ENCODE data around the gene NANOS3. TPM values are rescaled to one million over a fixed set of nuclear protein-coding genes. Genes with fewer than 3 reads are reported as not detected.

NANOS3 gene
- total RNA-seq, 1 experiment from 2014 or later: 1.1 TPM

GRCh38 chr19:13884726-13885591, 8.0 kb downstream of the NANOS3 start:
- no peak for ATAC-seq
- Mint-ChIP-seq H3K4me3 (no peak overlapping the region), H3K36me3 (no peaks in the 10 kb centered on the region), H3K4me1 (peaks cover 26% of the 10 kb centered on the region), H3K27me3 (ENCODE audit: low read depth) (no peaks in the 10 kb centered on the region; the same call in 1 of the 2 replicates), H3K9me3 (no peaks in the 10 kb centered on the region), H3K27ac (no peak overlapping the region)
- POLR2A ChIA-PET: interaction anchor here (0.6 kb wide), 1 partner anchor 252 kb away, joined by 3 read pairs; no protein-coding TSS in a partner anchor
- no peak for TF ChIP-seq NFATC4 (CRISPR knock-in tag; IDR thresholded peaks at IDR 0.05)
- no peak for TF ChIP-seq ERG (CRISPR knock-in tag; IDR thresholded peaks at IDR 0.05)
- no peak for TF ChIP-seq NR2C2 (CRISPR knock-in tag; IDR thresholded peaks at IDR 0.05)
- no peak for TF ChIP-seq CREM (CRISPR knock-in tag; IDR thresholded peaks at IDR 0.05)
- TF ChIP-seq FOXP1 (CRISPR knock-in tag; IDR thresholded peaks at IDR 0.05; ENCODE audit: borderline replicate concordance): no peak
- no peak for TF ChIP-seq ZSCAN18 (CRISPR knock-in tag; IDR thresholded peaks at IDR 0.05)
- no peak for TF ChIP-seq ZBTB21 (CRISPR knock-in tag; IDR thresholded peaks at IDR 0.05; ENCODE audit: borderline replicate concordance)
- no peak for TF ChIP-seq ATF1 (CRISPR knock-in tag; IDR thresholded peaks at IDR 0.05)
- TF ChIP-seq GRHL2 (CRISPR knock-in tag; IDR thresholded peaks at IDR 0.05; ENCODE audit: insufficient replicate concordance, severe bottlenecking): no peak
- TF ChIP-seq MAX (CRISPR knock-in tag; IDR thresholded peaks at IDR 0.05): no peak
- no peak for TF ChIP-seq ZNF219 (CRISPR knock-in tag; IDR thresholded peaks at IDR 0.05; ENCODE audit: borderline replicate concordance)
- no peak for TF ChIP-seq NFE2L1 (CRISPR knock-in tag; IDR thresholded peaks at IDR 0.05)
- TF ChIP-seq FOXJ3 (CRISPR knock-in tag; IDR thresholded peaks at IDR 0.05; ENCODE audit: borderline replicate concordance): no peak
- no peak for TF ChIP-seq JUN (CRISPR knock-in tag; IDR thresholded peaks at IDR 0.05)
- TF ChIP-seq IRF1 (CRISPR knock-in tag; IDR thresholded peaks at IDR 0.05): no peak
- TF ChIP-seq ZNF512 (CRISPR knock-in tag; IDR thresholded peaks at IDR 0.05; ENCODE audit: borderline replicate concordance): no peak
- no peak for DNase-seq (ENCODE audit: low spot score)
- CTCF ChIA-PET: interaction anchor here (0.9 to 2.2 kb wide), 5 partner anchors 22 to 187 kb away, joined by 3 to 6 read pairs (median 4); partner anchors contain the start of genes IL27RA and MISP3

- H3K4me1 Mint-ChIP-seq: peaks cover 20% of the 10 kb centered on the region
- ATAC-seq (no peak), DNase-seq (ENCODE audit: low spot score) (no peak)
- H3K4me3 Mint-ChIP-seq: no peak overlapping the region
- ChIA-PET POLR2A (interaction anchor here (0.6 kb wide), 2 partner anchors 116 to 251 kb away, joined by 3 to 8 read pairs; no protein-coding TSS in a partner anchor), CTCF (interaction anchor here (0.7 to 2.6 kb wide), 8 partner anchors 17 to 186 kb away, joined by 3 to 12 read pairs (median 4); partner anchors contain the start of genes DCAF15, IL27RA and MISP3)
- H3K9me3 Mint-ChIP-seq: no peaks in the 10 kb centered on the region
- H3K27me3 Mint-ChIP-seq (ENCODE audit: low read depth): no peaks in the 10 kb centered on the region; the same call in 1 of the 2 replicates
- no peak overlapping the region for H3K27ac Mint-ChIP-seq
- no peaks in the 10 kb centered on the region for H3K36me3 Mint-ChIP-seq
- no peak for TF ChIP-seq PRRX2 (CRISPR knock-in tag; IDR thresholded peaks at IDR 0.05)
- TF ChIP-seq HMGA2 (CRISPR knock-in tag; IDR thresholded peaks at IDR 0.05): no peak
- no peak for TF ChIP-seq JAZF1 (CRISPR knock-in tag; IDR thresholded peaks at IDR 0.05)
- no peak for TF ChIP-seq ZNF532 (CRISPR knock-in tag; IDR thresholded peaks at IDR 0.05; ENCODE audit: borderline replicate concordance)
- no peak for TF ChIP-seq ZNF263 (CRISPR knock-in tag; IDR thresholded peaks at IDR 0.05; ENCODE audit: low read depth)
- no peak for TF ChIP-seq KAT7 (CRISPR knock-in tag; IDR thresholded peaks at IDR 0.05; ENCODE audit: borderline replicate concordance)
- TF ChIP-seq NR2C2 (CRISPR knock-in tag; IDR thresholded peaks at IDR 0.05): no peak
- TF ChIP-seq E2F5 (CRISPR knock-in tag; IDR thresholded peaks at IDR 0.05): no peak
- no peak for TF ChIP-seq NR1H2 (CRISPR knock-in tag; IDR thresholded peaks at IDR 0.05)
These were observed 9.0 kb downstream of the NANOS3 start for GRCh38 chr19:13885826-13886365.

Measured in WTC11 (cell line).